ENCODE results near the gene RAB24.
"Not testable (repeated sequence)": the region's sequence is repeated elsewhere in the genome, so short reads cannot be mapped to it uniquely, and the experiment has no call there.

RAB24 gene

GRCh38 chr5:177295924-177296323, 7.6 kb downstream of the RAB24 start:
- DNase-seq (ENCODE audit: low read depth) = no peak

- no peak for DNase-seq (ENCODE audit: low read depth)
Observed at GRCh38 chr5:177294632-177295031, 8.9 kb downstream of the RAB24 start.

DNA sequence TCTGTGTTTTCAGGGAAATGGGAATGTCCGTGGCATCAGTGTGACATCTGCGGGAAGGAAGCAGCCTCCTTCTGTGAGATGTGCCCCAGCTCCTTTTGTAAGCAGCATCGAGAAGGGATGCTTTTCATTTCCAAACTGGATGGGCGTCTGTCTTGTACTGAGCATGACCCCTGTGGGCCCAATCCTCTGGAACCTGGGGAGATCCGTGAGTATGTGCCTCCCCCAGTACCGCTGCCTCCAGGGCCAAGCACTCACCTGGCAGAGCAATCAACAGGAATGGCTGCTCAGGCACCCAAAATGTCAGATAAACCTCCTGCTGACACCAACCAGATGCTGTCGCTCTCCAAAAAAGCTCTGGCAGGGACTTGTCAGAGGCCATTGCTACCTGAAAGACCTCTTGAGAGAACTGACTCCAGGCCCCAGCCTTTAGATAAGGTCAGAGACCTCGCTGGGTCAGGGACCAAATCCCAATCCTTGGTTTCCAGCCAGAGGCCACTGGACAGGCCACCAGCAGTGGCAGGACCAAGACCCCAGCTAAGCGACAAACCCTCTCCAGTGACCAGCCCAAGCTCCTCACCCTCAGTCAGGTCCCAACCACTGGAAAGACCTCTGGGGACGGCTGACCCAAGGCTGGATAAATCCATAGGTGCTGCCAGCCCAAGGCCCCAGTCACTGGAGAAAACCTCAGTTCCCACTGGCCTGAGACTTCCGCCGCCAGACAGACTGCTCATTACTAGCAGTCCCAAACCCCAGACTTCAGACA, 9.5 kb downstream of the RAB24 start:
- no peak for DNase-seq (ENCODE audit: low read depth)

DNA sequence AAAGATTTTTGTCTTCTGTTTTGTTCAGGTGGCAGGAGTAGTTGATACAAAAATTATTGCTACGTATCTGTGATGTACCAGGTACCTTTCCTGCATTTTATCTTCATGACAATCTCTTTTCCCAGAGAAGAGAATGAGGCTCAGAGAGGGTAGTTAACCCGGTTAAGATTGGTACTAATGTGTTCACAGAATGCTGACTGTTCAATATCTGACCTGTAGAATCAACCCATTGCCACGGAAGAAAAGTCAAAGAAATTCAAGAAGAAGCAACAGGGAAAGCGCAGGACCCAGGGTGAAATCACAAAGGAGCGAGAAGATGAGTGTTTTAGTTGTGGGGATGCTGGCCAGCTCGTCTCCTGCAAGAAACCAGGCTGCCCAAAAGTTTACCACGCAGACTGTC, 11.8 kb downstream of the RAB24 start:
- DNase-seq (ENCODE audit: low read depth) = no peak

DNA sequence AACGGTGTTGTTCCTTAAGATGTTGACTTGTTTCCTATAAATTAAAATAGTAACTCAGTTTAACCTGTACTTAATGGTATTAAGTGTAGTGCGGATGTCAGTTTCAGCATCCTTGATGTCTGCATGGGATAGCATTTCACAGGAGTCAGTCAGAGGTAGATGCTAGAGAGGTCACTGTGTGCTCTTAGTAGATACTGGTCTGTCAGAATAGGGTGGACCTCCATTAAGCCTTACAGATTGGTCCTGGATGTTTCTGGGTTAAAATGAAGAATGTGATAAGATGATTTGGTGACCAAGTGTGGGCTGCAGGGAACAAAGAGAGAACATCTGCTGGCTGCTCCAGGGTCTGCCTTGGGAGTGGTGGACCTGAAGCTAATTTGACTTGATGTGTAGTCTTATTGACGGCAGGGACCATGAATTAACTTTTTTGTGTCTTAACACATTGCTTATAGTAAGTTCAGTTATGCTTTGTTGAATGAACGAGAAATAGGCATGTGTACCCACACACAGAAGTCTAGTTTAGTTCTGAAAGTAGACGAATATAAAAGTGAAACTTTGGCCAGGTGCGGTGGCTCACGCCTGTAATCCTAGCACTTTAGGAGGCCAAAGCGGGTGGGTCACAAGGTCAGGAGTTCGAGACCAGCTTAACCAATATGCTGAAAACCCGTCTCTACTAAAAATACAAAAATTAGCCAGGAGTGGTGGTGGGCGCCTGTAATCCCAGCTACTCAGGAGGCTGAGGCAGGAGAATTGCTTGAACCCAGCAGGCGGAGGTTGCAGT, 12.5 kb downstream of the RAB24 start:
- no peak for DNase-seq (ENCODE audit: low read depth)

DNA sequence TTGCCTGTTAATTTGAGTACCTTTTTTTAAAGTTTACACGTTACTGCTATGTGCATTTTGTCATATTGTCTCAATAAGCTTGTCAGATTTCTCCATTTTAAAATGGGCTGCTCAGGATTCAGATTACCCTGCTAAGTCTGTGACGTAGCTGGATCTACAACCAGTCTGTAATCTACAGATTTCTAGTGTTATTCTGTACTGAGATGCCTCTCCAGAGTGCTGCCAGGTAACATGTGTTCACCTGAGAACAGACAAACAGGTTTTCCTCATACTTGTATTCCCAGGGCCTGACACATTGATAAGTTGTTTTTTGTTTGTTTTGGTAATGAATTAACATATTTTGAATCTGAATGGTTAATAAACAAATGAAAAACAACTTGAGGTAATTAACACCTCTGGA, 15.3 kb downstream of the RAB24 start:
- DNase-seq (ENCODE audit: low read depth) = no peak

GRCh38 chr5:177276886-177277285, 26.6 kb downstream of the RAB24 start:
- no peak for DNase-seq (ENCODE audit: low read depth)

DNA sequence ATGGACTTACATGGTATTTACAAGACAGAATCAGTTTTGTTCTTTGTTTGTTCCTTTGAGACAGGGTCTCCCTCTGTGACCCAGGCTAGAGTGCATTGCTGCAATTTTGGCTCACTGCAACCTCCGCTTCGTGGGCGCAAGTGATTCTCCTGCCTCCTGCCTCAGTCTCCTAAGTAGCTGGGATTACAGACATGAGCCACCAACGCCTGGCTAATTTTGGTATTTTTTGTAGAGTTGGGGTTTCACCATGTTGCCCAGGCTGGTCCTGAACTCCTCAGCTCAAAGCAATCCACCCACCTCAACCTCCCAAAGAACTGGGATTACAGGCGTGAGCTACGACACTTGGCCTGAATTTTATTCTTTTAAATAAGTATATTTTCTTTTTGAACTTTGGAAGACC, 27.6 kb downstream of the RAB24 start:
- DNase-seq (ENCODE audit: low read depth) = no peak

GRCh38 chr5:177271113-177271512, 32.4 kb downstream of the RAB24 start:
- no peak for DNase-seq (ENCODE audit: low read depth)

DNA sequence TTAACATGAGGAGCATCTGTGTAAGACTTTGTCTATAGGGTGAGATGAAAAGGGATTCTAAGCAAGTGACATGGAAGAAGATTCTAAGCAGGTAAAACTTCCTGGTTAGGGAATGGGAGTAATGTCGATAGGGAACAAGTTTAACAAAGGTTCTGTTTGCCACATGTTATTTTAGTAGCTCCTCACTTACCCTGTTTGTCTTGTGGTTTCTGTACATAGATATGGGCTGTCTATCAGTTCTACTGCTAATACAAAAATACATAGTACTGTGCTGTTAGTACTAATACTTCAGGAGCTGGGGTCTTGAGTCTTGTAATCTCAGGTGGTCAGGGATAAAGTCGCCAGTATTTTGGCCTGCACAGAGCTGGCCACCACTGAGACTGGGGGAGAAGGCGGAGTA, 32.9 kb downstream of the RAB24 start:
- no peak for DNase-seq (ENCODE audit: low read depth)

DNA sequence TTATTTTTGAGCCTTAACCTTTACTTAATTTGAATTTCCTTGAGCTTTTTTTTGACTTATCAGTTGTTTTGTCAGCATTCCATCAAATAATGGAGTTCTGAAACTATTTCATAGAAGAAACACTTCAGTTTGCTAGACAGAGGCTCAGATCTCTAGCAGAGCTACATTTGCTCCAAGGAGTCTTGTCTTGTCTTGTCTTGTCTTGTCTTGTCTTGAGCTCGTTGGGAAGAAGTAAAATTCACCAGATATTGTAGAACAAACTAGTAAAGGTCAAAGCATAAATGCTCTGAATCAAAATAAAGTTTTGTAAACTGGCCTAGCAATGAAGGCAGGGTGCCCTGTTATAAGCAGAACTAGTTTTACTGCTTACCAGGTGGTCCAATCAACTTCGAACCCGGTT, 33.5 kb downstream of the RAB24 start:
- no peak for DNase-seq (ENCODE audit: low read depth)

GRCh38 chr5:177269232-177269895, 34.2 kb downstream of the RAB24 start:
- DNase-seq (ENCODE audit: low read depth) = no peak

DNA sequence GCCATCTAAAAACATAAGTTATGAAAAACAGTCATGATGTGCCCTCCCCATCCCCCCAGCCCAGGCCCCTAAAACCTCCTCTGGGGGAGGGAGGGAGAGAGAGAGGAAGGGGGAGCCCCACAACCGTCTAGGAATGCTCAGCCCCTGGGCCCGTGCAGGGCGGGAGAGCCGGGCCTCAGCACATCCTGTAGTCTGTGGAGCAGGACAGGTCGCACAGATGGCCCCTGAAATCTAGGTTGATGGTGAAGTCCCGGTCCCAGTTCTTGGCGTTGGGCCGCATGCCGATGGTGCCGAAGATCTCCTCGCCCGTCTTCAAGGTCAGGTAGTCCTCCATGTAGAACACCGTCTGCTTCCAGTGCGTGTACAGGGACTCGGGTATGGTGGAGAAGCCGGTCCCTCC, 38.1 kb downstream of the RAB24 start:
- DNase-seq (ENCODE audit: low read depth) = no peak

GRCh38 chr5:177264178-177264577, 39.3 kb downstream of the RAB24 start:
- DNase-seq (ENCODE audit: low read depth) = no peak

DNA sequence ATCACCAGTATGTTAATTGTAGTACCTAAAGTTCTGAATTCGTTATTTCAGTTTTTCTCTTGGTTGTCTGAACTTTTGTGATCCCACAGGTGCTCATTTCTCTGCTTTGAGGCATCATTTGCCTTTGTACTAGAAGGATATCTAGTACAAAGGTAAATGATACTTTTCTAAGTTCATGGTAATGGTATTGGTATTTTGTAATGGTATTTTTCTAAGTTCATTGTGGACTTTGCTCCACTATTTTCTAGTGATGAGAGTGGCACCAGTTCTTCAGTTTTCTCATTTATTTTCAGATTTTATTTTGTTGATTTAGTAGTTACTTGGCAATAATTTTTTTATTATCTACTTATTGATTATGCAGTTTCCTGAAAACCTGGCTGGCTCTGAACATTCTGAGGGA, 42.0 kb downstream of the RAB24 start:
- DNase-seq (ENCODE audit: low read depth) = no peak

DNA sequence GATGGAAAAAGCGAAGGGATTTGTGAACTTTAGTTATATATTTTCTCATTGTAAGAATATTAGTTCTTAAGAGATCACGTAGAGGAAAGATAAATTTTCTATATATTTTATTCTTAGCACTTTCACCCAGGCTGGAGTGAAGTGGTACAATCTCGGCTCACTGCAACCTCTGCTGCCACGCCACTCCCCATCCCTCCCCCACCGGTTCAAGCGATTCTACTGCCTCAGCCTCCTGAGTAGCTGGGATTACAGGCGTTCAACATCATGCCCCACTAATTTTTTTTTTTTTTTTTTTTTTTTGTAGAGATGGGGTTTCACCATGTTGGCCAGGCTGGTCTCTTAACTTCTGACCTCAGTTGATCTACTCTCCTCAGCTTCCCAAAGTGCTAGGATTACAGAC, 42.6 kb downstream of the RAB24 start:
- DNase-seq (ENCODE audit: low read depth) = no peak

GRCh38 chr5:177258711-177259110, 44.8 kb downstream of the RAB24 start:
- not testable (repeated sequence) for DNase-seq (ENCODE audit: low read depth)

GRCh38 chr5:177256296-177256695, 47.2 kb downstream of the RAB24 start:
- DNase-seq (ENCODE audit: low read depth) = no peak

- DNase-seq (ENCODE audit: low read depth) = no peak
Observed at GRCh38 chr5:177253252-177253651, 50.3 kb downstream of the RAB24 start.
